Measurements from ENCODE around the gene MNT. TPM values are rescaled to one million over a fixed set of nuclear protein-coding genes. Genes with fewer than 3 reads are reported as not detected.

The MNT gene
- total RNA-seq, 3 donors from 2014 or later (not counting 1 experiment from before 2014, with no cell fraction given), result 72.3 to 108 (median 77.6) TPM

GRCh38 chr17:2373179-2373578, 27.7 kb downstream of the MNT start:
- Mint-ChIP-seq H3K4me1 (no peaks in the 10 kb centered on the region), H3K27me3 (ENCODE audit: low read depth in 2 of 2) (no peaks in the 10 kb centered on the region), H3K4me3 (no peak overlapping the region), H3K36me3 (no peaks in the 10 kb centered on the region), H3K9me3 (no peaks in the 10 kb centered on the region), H3K27ac (no peak overlapping the region)
- Histone ChIP-seq H3K27me3 (ENCODE audit: control insufficient read depth, insufficient read depth, low read length) (no peaks in the 10 kb centered on the region), H3K27ac (ENCODE audit: low read length) (no peak overlapping the region), H3K4me1 (ENCODE audit: control insufficient read depth, insufficient read depth, low read length) (no peaks in the 10 kb centered on the region), H3K36me3 (ENCODE audit: control insufficient read depth, insufficient read depth, low read length) (peaks cover 13% of the 10 kb centered on the region), H3K9me3 (ENCODE audit: control insufficient read depth, insufficient read depth, low read length) (no peaks in the 10 kb centered on the region), H3K4me3 (ENCODE audit: low read length) (no peak overlapping the region)
- WGBS (ENCODE audit: insufficient coverage), result 96% methylated on average over 18 of the region's 18 CpGs
- intact Hi-C loops (cut with micrococcal nuclease), result no loop called here
- no peak for TF ChIP-seq CTCF (IDR thresholded peaks at IDR 0.05)
- DNase-seq (no peak), ATAC-seq (no peak)

GRCh38 chr17:2372681-2373080, 28.2 kb downstream of the MNT start:
- H3K9me3 Mint-ChIP-seq, result no peaks in the 10 kb centered on the region
- Histone ChIP-seq H3K9me3 (ENCODE audit: control insufficient read depth, insufficient read depth, low read length) (no peaks in the 10 kb centered on the region), H3K27ac (ENCODE audit: low read length) (no peak overlapping the region), H3K27me3 (ENCODE audit: control insufficient read depth, insufficient read depth, low read length) (no peaks in the 10 kb centered on the region), H3K4me3 (ENCODE audit: low read length) (no peak overlapping the region), H3K36me3 (ENCODE audit: control insufficient read depth, insufficient read depth, low read length) (peaks cover 10% of the 10 kb centered on the region), H3K4me1 (ENCODE audit: control insufficient read depth, insufficient read depth, low read length) (no peaks in the 10 kb centered on the region)
- no peak for DNase-seq
- no peak for TF ChIP-seq CTCF (IDR thresholded peaks at IDR 0.05)
- no peak overlapping the region for H3K27ac Mint-ChIP-seq
- intact Hi-C loops (cut with micrococcal nuclease), result no loop called here
- WGBS (ENCODE audit: insufficient coverage), result 96% methylated on average over 16 of the region's 16 CpGs
- H3K27me3 Mint-ChIP-seq (ENCODE audit: low read depth in 2 of 2), result no peaks in the 10 kb centered on the region
- no peak overlapping the region for H3K4me3 Mint-ChIP-seq
- no peaks in the 10 kb centered on the region for H3K4me1 Mint-ChIP-seq
- ATAC-seq, result no peak
- no peaks in the 10 kb centered on the region for H3K36me3 Mint-ChIP-seq

GRCh38 chr17:2372180-2372579, 28.7 kb downstream of the MNT start:
- ATAC-seq, result no peak
- no peaks in the 10 kb centered on the region for H3K36me3 Mint-ChIP-seq

More at GRCh38 chr17:2372180-2372579, 28.7 kb downstream of the MNT start:
- Histone ChIP-seq H3K4me3 (ENCODE audit: low read length) (no peak overlapping the region), H3K27ac (ENCODE audit: low read length) (no peak overlapping the region), H3K9me3 (ENCODE audit: control insufficient read depth, insufficient read depth, low read length) (no peaks in the 10 kb centered on the region), H3K27me3 (ENCODE audit: control insufficient read depth, insufficient read depth, low read length) (no peaks in the 10 kb centered on the region), H3K36me3 (ENCODE audit: control insufficient read depth, insufficient read depth, low read length) (peaks cover 9% of the 10 kb centered on the region), H3K4me1 (ENCODE audit: control insufficient read depth, insufficient read depth, low read length) (no peaks in the 10 kb centered on the region)
- 96% methylated on average over 26 of the region's 26 CpGs for WGBS (ENCODE audit: insufficient coverage)
- Mint-ChIP-seq H3K4me1 (no peaks in the 10 kb centered on the region), H3K9me3 (no peaks in the 10 kb centered on the region), H3K27me3 (ENCODE audit: low read depth in 2 of 2) (no peaks in the 10 kb centered on the region), H3K4me3 (no peak overlapping the region), H3K27ac (no peak overlapping the region)
- intact Hi-C loops (cut with micrococcal nuclease), result no loop called here
- DNase-seq, result no peak
- TF ChIP-seq CTCF (IDR thresholded peaks at IDR 0.05), result no peak

Data from natural killer cell (primary cell).